PC-9 (cell line): Measurements from ENCODE around the gene PPP2CA.

ENCODE experiments used
- EZH2 ChIP-seq: fragments of 200-600 bp; sonication (generic); IDR thresholded peaks from 2 replicates; pipeline ENCODE4 v1.8.0; 2017; ENCODE audit warnings: antibody characterized with exemption, low read depth
- TF ChIP-seq, protein P1 (sequence below): fragments of 200-600 bp; sonication (generic); conservative IDR thresholded peaks from 2 replicates; pipeline ENCODE4 v1.6.1; 2017; ENCODE audit warnings: mixed run types, antibody characterized with exemption, mild to moderate bottlenecking, moderate library complexity

DNA sequence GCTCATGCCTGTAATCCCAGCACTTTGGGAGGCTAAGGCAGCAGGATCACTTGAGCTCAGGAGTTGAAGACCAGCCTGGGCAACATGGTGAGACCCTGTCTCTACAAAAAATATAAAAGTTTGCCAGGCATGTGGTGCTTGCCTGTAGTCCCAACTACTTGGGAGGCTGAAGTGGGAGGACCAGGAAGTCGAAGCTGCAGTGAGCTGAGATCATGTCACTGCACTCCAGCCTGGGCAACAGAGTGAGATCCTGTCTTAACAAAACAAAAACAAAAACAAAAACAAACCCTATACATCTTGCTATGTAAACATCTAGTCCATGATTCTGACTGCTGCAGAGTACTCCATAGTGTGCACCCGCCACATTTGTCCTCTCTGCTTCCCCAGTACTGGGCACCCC is 19.8 kb upstream of the PPP2CA start:
- TF ChIP-seq, protein P1, sequence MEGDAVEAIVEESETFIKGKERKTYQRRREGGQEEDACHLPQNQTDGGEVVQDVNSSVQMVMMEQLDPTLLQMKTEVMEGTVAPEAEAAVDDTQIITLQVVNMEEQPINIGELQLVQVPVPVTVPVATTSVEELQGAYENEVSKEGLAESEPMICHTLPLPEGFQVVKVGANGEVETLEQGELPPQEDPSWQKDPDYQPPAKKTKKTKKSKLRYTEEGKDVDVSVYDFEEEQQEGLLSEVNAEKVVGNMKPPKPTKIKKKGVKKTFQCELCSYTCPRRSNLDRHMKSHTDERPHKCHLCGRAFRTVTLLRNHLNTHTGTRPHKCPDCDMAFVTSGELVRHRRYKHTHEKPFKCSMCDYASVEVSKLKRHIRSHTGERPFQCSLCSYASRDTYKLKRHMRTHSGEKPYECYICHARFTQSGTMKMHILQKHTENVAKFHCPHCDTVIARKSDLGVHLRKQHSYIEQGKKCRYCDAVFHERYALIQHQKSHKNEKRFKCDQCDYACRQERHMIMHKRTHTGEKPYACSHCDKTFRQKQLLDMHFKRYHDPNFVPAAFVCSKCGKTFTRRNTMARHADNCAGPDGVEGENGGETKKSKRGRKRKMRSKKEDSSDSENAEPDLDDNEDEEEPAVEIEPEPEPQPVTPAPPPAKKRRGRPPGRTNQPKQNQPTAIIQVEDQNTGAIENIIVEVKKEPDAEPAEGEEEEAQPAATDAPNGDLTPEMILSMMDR = no peak
- no peak for TF ChIP-seq EZH2
